Glomerular endothelial cell (primary cell): Measurements from ENCODE around the gene SLITRK5. TPM values are rescaled to one million over a fixed set of nuclear protein-coding genes. Genes with fewer than 3 reads are reported as not detected.

ENCODE experiments used
- DNase-seq: peaks from one replicate; pipeline ENCODE4 v3.0.0-alpha.2; 2011; ENCODE audit warnings: low read depth, low spot score; ENCODE audit errors: extremely low read depth
- total RNA-seq: library from RNA; depleted of rRNA; stranded (reverse); fragments of >200 nt; gene quantifications from 2 replicates; pipeline ENCODE4 v1.2.3, GENCODE V29; 2015

Gene SLITRK5
- total RNA-seq, 1 donor from 2014 or later, result 0.06 TPM

DNA sequence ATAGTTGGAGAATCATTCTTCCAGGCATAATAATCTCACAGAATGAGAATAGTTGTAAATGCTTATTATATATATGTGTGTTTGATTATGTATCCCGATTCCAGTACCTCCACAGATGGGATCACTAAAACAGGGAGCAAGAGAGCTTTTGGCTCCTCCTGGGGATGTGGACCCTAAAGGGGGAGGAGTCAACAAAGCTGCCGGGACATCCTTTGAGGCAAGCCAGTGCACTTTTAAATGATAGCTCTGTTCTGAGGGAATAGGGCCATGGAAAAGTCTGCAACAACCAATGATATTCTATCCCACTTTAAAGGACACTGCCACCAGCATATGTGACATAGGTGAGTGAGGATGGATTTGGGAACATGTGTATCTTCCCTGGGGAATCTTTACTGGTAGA, 40.8 kb downstream of the SLITRK5 start:
- no peak for DNase-seq
